ENCODE measurements around the gene PCSK6. TPM values are rescaled to one million over a fixed set of nuclear protein-coding genes. Genes with fewer than 3 reads are reported as not detected.

Gene PCSK6
- total RNA-seq, 3 donors from 2014 or later (not counting 1 experiment from before 2014, with no cell fraction given), result 1.5 to 2.4 (median 2.4) TPM

- DNase-seq, result no peak
- 86% methylated on average over 17 of the region's 17 CpGs for WGBS (ENCODE audit: insufficient coverage)
- Mint-ChIP-seq H3K9me3 (no peaks in the 10 kb centered on the region), H3K27ac (no peak overlapping the region), H3K36me3 (no peaks in the 10 kb centered on the region), H3K27me3 (ENCODE audit: low read depth in 2 of 2) (peaks cover 0 to 4% of the 10 kb centered on the region in 2 donors), H3K4me1 (peaks cover 18 to 20% of the 10 kb centered on the region in 2 donors), H3K4me3 (no peak overlapping the region)
- Histone ChIP-seq H3K9me3 (ENCODE audit: control insufficient read depth, insufficient read depth, low read length) (no peaks in the 10 kb centered on the region), H3K4me1 (ENCODE audit: control insufficient read depth, insufficient read depth, low read length) (peaks cover 24% of the 10 kb centered on the region), H3K27ac (ENCODE audit: low read length) (no peak overlapping the region), H3K36me3 (ENCODE audit: control insufficient read depth, insufficient read depth, low read length) (no peaks in the 10 kb centered on the region), H3K27me3 (ENCODE audit: control insufficient read depth, insufficient read depth, low read length) (peaks cover 2% of the 10 kb centered on the region), H3K4me3 (ENCODE audit: low read length) (no peak overlapping the region)
- ATAC-seq, result no peak
- intact Hi-C loops (cut with micrococcal nuclease), result no loop called here
- no peak for TF ChIP-seq CTCF (IDR thresholded peaks at IDR 0.05)
Observed at GRCh38 chr15:101322854-101323477, 166.5 kb downstream of the PCSK6 start.

GRCh38 chr15:101322016-101322695, 167.4 kb downstream of the PCSK6 start:
- H3K9me3 ChIP-seq (ENCODE audit: control insufficient read depth, insufficient read depth, low read length), result no peaks in the 10 kb centered on the region
- ATAC-seq (no peak), DNase-seq (no peak)
- no peak overlapping the region for H3K4me3 ChIP-seq (ENCODE audit: low read length)
- Mint-ChIP-seq H3K27me3 (ENCODE audit: low read depth in 2 of 2) (no peaks in the 10 kb centered on the region), H3K4me3 (no peak overlapping the region), H3K36me3 (no peaks in the 10 kb centered on the region), H3K9me3 (no peaks in the 10 kb centered on the region), H3K4me1 (peaks cover 18 to 20% of the 10 kb centered on the region in 2 donors), H3K27ac (peak overlapping the region in 1 of 2 donors; percentile 95)
- no peak for TF ChIP-seq CTCF (IDR thresholded peaks at IDR 0.05)
- 94% methylated on average over 21 of the region's 21 CpGs for WGBS (ENCODE audit: insufficient coverage)
- peaks cover 24% of the 10 kb centered on the region for H3K4me1 ChIP-seq (ENCODE audit: control insufficient read depth, insufficient read depth, low read length)
- intact Hi-C loops (cut with micrococcal nuclease), result no loop called here
- no peak overlapping the region for H3K27ac ChIP-seq (ENCODE audit: low read length)
- peaks cover under 1% of the 10 kb centered on the region for H3K27me3 ChIP-seq (ENCODE audit: control insufficient read depth, insufficient read depth, low read length)
- no peaks in the 10 kb centered on the region for H3K36me3 ChIP-seq (ENCODE audit: control insufficient read depth, insufficient read depth, low read length)

GRCh38 chr15:101320501-101321052, 168.9 kb downstream of the PCSK6 start:
- WGBS (ENCODE audit: insufficient coverage), result 16% methylated on average over 21 of the region's 21 CpGs
- Histone ChIP-seq H3K9me3 (ENCODE audit: control insufficient read depth, insufficient read depth, low read length) (no peaks in the 10 kb centered on the region), H3K27ac (ENCODE audit: low read length) (peak overlapping the region; percentile 82), H3K36me3 (ENCODE audit: control insufficient read depth, insufficient read depth, low read length) (no peaks in the 10 kb centered on the region), H3K4me3 (ENCODE audit: low read length) (peak overlapping the region; percentile 22), H3K4me1 (ENCODE audit: control insufficient read depth, insufficient read depth, low read length) (peaks cover 24% of the 10 kb centered on the region), H3K27me3 (ENCODE audit: control insufficient read depth, insufficient read depth, low read length) (no peaks in the 10 kb centered on the region)
- DNase-seq (peak; percentile 64 to 84), ATAC-seq (peak; percentile 95 to 98 (median 98))
- H3K27ac Mint-ChIP-seq, result peak overlapping the region; percentile 95
- H3K9me3 Mint-ChIP-seq, result no peaks in the 10 kb centered on the region
- H3K27me3 Mint-ChIP-seq (ENCODE audit: low read depth in 2 of 2), result no peaks in the 10 kb centered on the region
- intact Hi-C loops (cut with micrococcal nuclease), result loop anchor here (1.0 kb wide), 1 partner anchor 14 kb away; no protein-coding TSS in a partner anchor
- peaks cover 18 to 20% of the 10 kb centered on the region in 2 donors for H3K4me1 Mint-ChIP-seq
- H3K4me3 Mint-ChIP-seq, result peak overlapping the region; percentile 86
- no peaks in the 10 kb centered on the region for H3K36me3 Mint-ChIP-seq
- peak; percentile 73 for TF ChIP-seq CTCF (IDR thresholded peaks at IDR 0.05)
